H1 (cell line): Measurements from ENCODE around the gene VIPR2. TPM values are rescaled to one million over a fixed set of nuclear protein-coding genes. Genes with fewer than 3 reads are reported as not detected.

ENCODE experiments used
- CTCF ChIA-PET: fragments of 300-600 bp; sonication (Branson Sonifier 250); formaldehyde crosslinking; loops from one replicate; lab custom pipeline; 2021; ENCODE audit not compliant: partially characterized antibody; lab: Charles Lee
- POLR2A ChIA-PET: fragments of 300-600 bp; sonication (Branson Sonifier 250); formaldehyde crosslinking; loops from one replicate; lab custom pipeline; 2021; ENCODE audit warnings: inconsistent platforms; ENCODE audit not compliant: partially characterized antibody; lab: Charles Lee
- DNase-seq, 2 experiments: peaks; one replicate each; pipeline versions ENCODE4 v3.0.0 to v3.0.0-alpha.2; 2010 to 2022; ENCODE audit warnings: low spot score in 2 of 2, low read depth in 1 of 2, mixed read lengths in 1 of 2
- FAIRE-seq: peaks from 2 replicates; lab custom pipeline; 2011; peaks lifted over from hg19 to GRCh38; lab: Jason Lieb, UNC
- H2AFZ ChIP-seq: 2 replicates; pipeline ENCODE4 v1.8.1; 2012; ENCODE audit warnings: low read length, inconsistent platforms
- H2AK5ac ChIP-seq: 2 replicates; pipeline ENCODE4 v1.6.1; 2013; ENCODE audit warnings: low read depth, low read length
- H2BK120ac ChIP-seq: replicated peaks from 2 replicates; pipeline ENCODE3; 2013; ENCODE audit warnings: low read depth, low read length, inconsistent platforms
- H2BK12ac ChIP-seq: 2 replicates; pipeline ENCODE4 v1.6.1; 2013; ENCODE audit warnings: low read depth, low read length
- H2BK15ac ChIP-seq: 2 replicates; pipeline ENCODE4 v1.6.1; 2013; ENCODE audit warnings: low read length
- H2BK20ac ChIP-seq: 2 replicates; pipeline ENCODE4 v1.6.1; 2013; ENCODE audit warnings: low read length
- H2BK5ac ChIP-seq: 2 replicates; pipeline ENCODE4 v1.6.1; 2013; ENCODE audit warnings: low read depth, low read length
- H3K14ac ChIP-seq: 2 replicates; pipeline ENCODE4 v1.6.1; 2013; ENCODE audit warnings: inconsistent platforms; ENCODE audit not compliant: insufficient read length
- H3K18ac ChIP-seq: 2 replicates; pipeline ENCODE4 v1.6.1; 2013; ENCODE audit warnings: low read length; ENCODE audit errors: extremely low read depth
- H3K23ac ChIP-seq: 2 replicates; pipeline ENCODE4 v1.6.1; 2013; ENCODE audit warnings: inconsistent platforms; ENCODE audit not compliant: insufficient read length
- H3K23me2 ChIP-seq: 2 replicates; pipeline ENCODE4 v1.6.1; 2013; ENCODE audit warnings: low read depth, low read length
- H3K27ac ChIP-seq: 2 replicates; pipeline ENCODE4 v1.6.1; 2011; ENCODE audit warnings: low read depth, low read length, inconsistent platforms
- H3K27me3 ChIP-seq, 4 experiments: replicated peaks in 1 of 4; 1 replicate in 1 of 4; 2 replicates in 3 of 4; pipeline versions ENCODE4 v1.6.1 to v1.8.1; 2011 to 2013; ENCODE audit warnings: low read length in 3 of 4, mild to moderate bottlenecking in 3 of 4, inconsistent platforms in 2 of 4, mixed read lengths in 2 of 4, moderate library complexity in 1 of 4; ENCODE audit not compliant: control insufficient read depth in 3 of 4, insufficient read depth in 3 of 4; ENCODE audit errors: extremely low read depth in 1 of 4
- H3K36me3 ChIP-seq, 4 experiments: 2 replicates each; pipeline versions ENCODE4 v1.6.1 to v1.8.1; 2011 to 2013; ENCODE audit warnings: mild to moderate bottlenecking in 4 of 4, low read length in 3 of 4, moderate library complexity in 2 of 4, control low read depth in 1 of 4, inconsistent platforms in 1 of 4; ENCODE audit not compliant: insufficient read depth in 4 of 4, control insufficient read depth in 2 of 4
- H3K4ac ChIP-seq: replicated peaks from 2 replicates; pipeline ENCODE3; 2013; ENCODE audit warnings: low read length, low read depth, mixed read lengths, inconsistent platforms; ENCODE audit not compliant: insufficient read length
- H3K4me1 ChIP-seq, 4 experiments: replicated peaks in 1 of 4; 1 replicate in 1 of 4; 2 replicates in 3 of 4; pipeline versions ENCODE4 v1.6.1 to v1.8.1; 2011 to 2013; ENCODE audit warnings: low read length in 3 of 4, inconsistent platforms in 2 of 4, mixed read lengths in 1 of 4; ENCODE audit not compliant: insufficient read depth in 4 of 4, control insufficient read depth in 3 of 4
- H3K4me2 ChIP-seq, 2 experiments: 2 replicates each; pipeline versions ENCODE4 v1.6.1 to v1.8.1; 2011 to 2013; ENCODE audit warnings: low read depth in 2 of 2, low read length in 2 of 2, control low read depth in 1 of 2, inconsistent platforms in 1 of 2, mild to moderate bottlenecking in 1 of 2; ENCODE audit not compliant: insufficient read depth in 1 of 2
- H3K4me3 ChIP-seq, 4 experiments: fragments of 200-600, 300-600 bp in 1 of 4; sonication (generic), shearing (Covaris generic), sonication (Bioruptor Twin) in 1 of 4; 2 replicates each; pipeline versions ENCODE4 v1.5.1 to v1.8.1; 2011 to 2016; ENCODE audit warnings: low read length in 4 of 4, low read depth in 3 of 4, control low read depth in 2 of 4, inconsistent platforms in 2 of 4, mild to moderate bottlenecking in 2 of 4, mixed read lengths in 1 of 4, moderate library complexity in 1 of 4; ENCODE audit not compliant: insufficient read depth in 2 of 4; ENCODE audit errors: extremely low read depth in 1 of 4
- H3K56ac ChIP-seq: replicated peaks from 2 replicates; pipeline ENCODE3; 2013; ENCODE audit warnings: low read depth, mild to moderate bottlenecking, mixed read lengths, low read length, inconsistent platforms; ENCODE audit not compliant: insufficient read length
- H3K79me1 ChIP-seq: 2 replicates; pipeline ENCODE4 v1.6.1; 2013; ENCODE audit warnings: low read depth, low read length, control low read depth
- H3K79me2 ChIP-seq, 2 experiments: 2 replicates each; pipeline versions ENCODE4 v1.6.1 to v1.8.1; 2012 to 2013; ENCODE audit warnings: low read length in 2 of 2, mild to moderate bottlenecking in 2 of 2, inconsistent platforms in 1 of 2; ENCODE audit not compliant: insufficient read depth in 2 of 2, control insufficient read depth in 1 of 2
- H3K9ac ChIP-seq, 4 experiments: replicated peaks in 1 of 4; 1 replicate in 1 of 4; 2 replicates in 3 of 4; pipeline versions ENCODE4 v1.6.1 to v1.8.1; 2011 to 2013; ENCODE audit warnings: low read depth in 3 of 4, low read length in 3 of 4, control low read depth in 2 of 4, mild to moderate bottlenecking in 2 of 4, moderate library complexity in 2 of 4, inconsistent platforms in 1 of 4; ENCODE audit errors: extremely low read depth in 1 of 4
- H3K9me3 ChIP-seq, 2 experiments: 2 replicates each; pipeline versions ENCODE4 v1.6.1 to v1.8.1; 2012 to 2013; ENCODE audit warnings: mild to moderate bottlenecking in 2 of 2, moderate library complexity in 2 of 2, control low read depth in 1 of 2, inconsistent platforms in 1 of 2, low read depth in 1 of 2, low read length in 1 of 2, mixed read lengths in 1 of 2; ENCODE audit not compliant: insufficient read depth in 2 of 2
- H4K20me1 ChIP-seq, 2 experiments: replicated peaks in 1 of 2; 2 replicates each; pipeline versions ENCODE3 to v1.8.1; 2011 to 2013; ENCODE audit warnings: inconsistent platforms in 2 of 2, low read length in 2 of 2, mild to moderate bottlenecking in 1 of 2; ENCODE audit not compliant: insufficient read depth in 2 of 2, control insufficient read depth in 1 of 2
- H4K5ac ChIP-seq: 2 replicates; pipeline ENCODE4 v1.6.1; 2013; ENCODE audit warnings: low read length, low read depth, mixed read lengths, inconsistent platforms; ENCODE audit not compliant: insufficient read length
- H4K8ac ChIP-seq: 2 replicates; pipeline ENCODE4 v1.8.0; 2013; ENCODE audit warnings: mild to moderate bottlenecking, moderate library complexity, low read length, inconsistent platforms; ENCODE audit not compliant: insufficient read depth; ENCODE audit errors: extremely low read depth
- H4K91ac ChIP-seq: replicated peaks from 2 replicates; pipeline ENCODE3; 2013; ENCODE audit warnings: low read length, mixed read lengths, inconsistent platforms; ENCODE audit not compliant: insufficient read length
- CBX8 ChIP-seq: fragments of 300-800, 300-1000 bp; sonication (generic); IDR thresholded peaks from 2 replicates; pipeline ENCODE4 v1.7.1; 2016; ENCODE audit warnings: low read depth, low read length, borderline replicate concordance
- CHD1 ChIP-seq: IDR thresholded peaks from 2 replicates; pipeline ENCODE4 v1.6.1; 2012; ENCODE audit warnings: low read depth, low read length, improper control_type of control experiment
- CREB1 ChIP-seq: IDR thresholded peaks from 2 replicates; pipeline ENCODE4 v1.6.1; 2012; ENCODE audit warnings: inconsistent platforms
- MAFK ChIP-seq: IDR thresholded peaks from 2 replicates; pipeline ENCODE4 v1.6.1; 2012; ENCODE audit warnings: low read depth, mild to moderate bottlenecking, improper control_type of control experiment, low read length
- NANOG ChIP-seq: IDR thresholded peaks from 2 replicates; pipeline ENCODE4 v1.6.1; 2011; ENCODE audit warnings: low read length, low read depth, mild to moderate bottlenecking, inconsistent platforms; ENCODE audit not compliant: insufficient read depth, poor library complexity, severe bottlenecking
- RNF2 ChIP-seq: fragments of 200-900, 300-1000 bp; sonication (generic); IDR thresholded peaks from 2 replicates; pipeline ENCODE4 v1.7.1; 2016; ENCODE audit warnings: borderline replicate concordance, low read depth, mild to moderate bottlenecking, antibody characterized with exemption, low read length; ENCODE audit not compliant: poor library complexity, severe bottlenecking; ENCODE audit errors: missing control alignments
- RXRA ChIP-seq: IDR thresholded peaks from 2 replicates; pipeline ENCODE4 v1.6.1; 2011; ENCODE audit warnings: low read depth, mild to moderate bottlenecking, low read length, moderate library complexity; ENCODE audit not compliant: insufficient read depth
- SUZ12 ChIP-seq: fragments of 200-600 bp; sonication (generic); IDR thresholded peaks from 2 replicates; pipeline ENCODE4 v1.6.1; 2012; ENCODE audit warnings: mild to moderate bottlenecking, inconsistent platforms, low read length, moderate library complexity, mixed read lengths
- WGBS, 2 experiments: shearing (Covaris generic) in 1 of 2; methylation state at CpG; one replicate each; pipeline versions ENCODE4 v1.1.6 to v1.1.7; 2013 to 2015; ENCODE audit warnings: low lambda C conversion rate in 2 of 2, mixed read lengths in 2 of 2, inconsistent platforms in 1 of 2, low coverage in 1 of 2, missing lambda C conversion rate in 1 of 2; ENCODE audit not compliant: insufficient replicate concordance in 2 of 2, insufficient coverage in 1 of 2, insufficient read length in 1 of 2; ENCODE audit errors: extremely low coverage in 1 of 2, missing lambda C conversion rate in 1 of 2; 5-methylcytosine and 5-hydroxymethylcytosine counted together
- polyA plus RNA-seq, 7 experiments: library from polyadenylated mRNA; depleted of rRNA in 3 of 7; stranded (reverse) in 5 of 7; unstranded in 2 of 7; fragments of >200 nt in 5 of 7; fragments of 200-250 nt in 2 of 7; gene quantifications; 1 replicate in 5 of 7; 2 replicates in 1 of 7; 4 replicates in 1 of 7; pipeline versions ENCODE4 v1.2.1 to v1.2.3, GENCODE V29; 2011 to 2013; ENCODE audit warnings: missing spikeins in 2 of 7, mixed read lengths in 2 of 7
- total RNA-seq: library from RNA; stranded (reverse); fragmentation: NEBNext Ultra II Directional; extraction: Animal tissue kit (Norgen Biotek cat#: 25700); gene quantifications from 2 replicates; pipeline ENCODE4 v1.2.1, GENCODE V29; 2021

Gene VIPR2
- total and polyA plus RNA-seq, 2 of the 8 experiments (the other 6 are each of a cell fraction or from before 2014, with no cell fraction given), result 2.4 to 6.3 TPM

DNA sequence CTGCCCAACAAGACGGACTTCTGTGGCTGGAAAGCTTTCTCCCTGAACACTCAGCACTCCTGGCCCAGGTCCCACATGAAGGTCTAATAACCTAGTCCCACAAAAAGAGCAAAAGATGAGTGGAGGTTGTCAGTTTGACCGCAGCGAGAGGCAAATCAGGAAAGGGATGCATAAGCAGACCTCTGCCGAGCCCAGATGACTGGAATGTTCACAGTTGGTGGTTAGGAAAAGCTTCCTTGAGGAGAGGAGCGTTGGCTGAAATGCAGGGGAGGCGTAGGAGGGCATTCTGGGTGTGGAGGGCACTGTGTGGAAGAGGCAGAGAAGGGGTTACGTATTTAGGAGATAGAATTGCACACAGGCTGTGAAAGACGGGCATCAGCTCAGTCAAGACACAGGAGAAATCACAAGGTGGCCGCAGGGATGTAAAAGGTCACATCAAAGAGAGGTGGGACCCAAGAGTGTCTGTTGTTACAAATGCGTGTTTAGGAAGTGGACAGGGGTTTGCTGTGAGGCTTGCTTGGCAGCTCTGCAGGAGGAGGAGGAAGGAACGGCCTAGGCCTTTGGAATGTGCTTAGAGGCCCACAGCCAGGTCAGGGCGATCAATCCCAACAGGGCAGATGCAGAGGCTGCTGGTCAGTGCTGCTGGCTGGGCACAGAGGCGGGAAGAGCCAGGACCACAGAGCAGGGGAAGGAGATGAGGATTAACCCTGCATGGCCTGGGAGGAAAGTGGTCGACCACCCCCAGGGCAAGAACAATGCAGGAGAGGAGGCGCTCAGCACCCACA, 133.5 kb downstream of the VIPR2 start:
- Histone ChIP-seq H2AFZ (peak overlapping the region; percentile 42; the same call in 1 of the 2 replicates), H3K4ac (no peak overlapping the region), H3K56ac (no peak overlapping the region), H3K23me2 (peaks cover 5% of the 10 kb centered on the region; the same call in 1 of the 2 replicates), H2AK5ac (no peak overlapping the region), H3K9ac (no peak overlapping the region), H4K91ac (no peak overlapping the region), H3K4me1 (peaks cover 1 to 5% (median 3%) of the 10 kb centered on the region in 4 experiments; a peak in 3 of 7 replicates), H4K8ac (no peak overlapping the region), H3K79me1 (no peaks in the 10 kb centered on the region), H3K36me3 (no peaks in the 10 kb centered on the region), H2BK20ac (no peak overlapping the region), H3K27ac (no peak overlapping the region), H3K9me3 (no peaks in the 10 kb centered on the region), H3K79me2 (no peaks in the 10 kb centered on the region), H2BK12ac (no peak overlapping the region), H3K14ac (no peak overlapping the region), H3K4me2 (no peak overlapping the region), H3K27me3 (no peaks in the 10 kb centered on the region), H3K4me3 (no peak overlapping the region), H2BK15ac (no peak overlapping the region), H3K23ac (no peak overlapping the region), H2BK120ac (no peak overlapping the region), H4K5ac (no peak overlapping the region), H2BK5ac (no peak overlapping the region; the same call in 1 of the 2 replicates), H4K20me1 (no peaks in the 10 kb centered on the region), H3K18ac (no peak overlapping the region; the same call in 1 of the 2 replicates)
- ChIA-PET POLR2A (no interaction called here), CTCF (interaction anchor here (0.8 to 2.3 kb wide), 3 partner anchors 9 to 170 kb away, joined by 3 to 15 read pairs (median 3); no protein-coding TSS in a partner anchor)
- DNase-seq (no peak), FAIRE-seq (no peak)
- TF ChIP-seq CREB1 (no peak), RXRA (no peak), RNF2 (no peak), NANOG (no peak), MAFK (no peak), CBX8 (no peak), CHD1 (no peak), SUZ12 (no peak)
- WGBS, 2 experiments, result 81% methylated on average over 14 of the region's 15 CpGs; no CpG with 5 or more reads in 1 of the 2 experiments
